ES-I3 (cell line): ENCODE data around the gene ASTN2.
"Not testable (repeated sequence)": the region's sequence is repeated elsewhere in the genome, so short reads cannot be mapped to it uniquely, and the experiment has no call there.

Experiments
- H3K36me3 ChIP-seq: 2 replicates; pipeline ENCODE4 v1.6.1; 2013; ENCODE audit warnings: mild to moderate bottlenecking, low read length, control low read depth, moderate library complexity; ENCODE audit not compliant: insufficient read depth
- H3K4me1 ChIP-seq: 2 replicates; pipeline ENCODE4 v1.6.1; 2013; ENCODE audit warnings: mild to moderate bottlenecking, control low read depth, low read length; ENCODE audit not compliant: insufficient read depth
- H3K9ac ChIP-seq: 2 replicates; pipeline ENCODE4 v1.6.1; 2013; ENCODE audit warnings: low read depth, mild to moderate bottlenecking, low read length, moderate library complexity
- H3K9me3 ChIP-seq: 2 replicates; pipeline ENCODE4 v1.6.1; 2013; ENCODE audit warnings: mild to moderate bottlenecking, low read length, moderate library complexity; ENCODE audit not compliant: control insufficient read depth, insufficient read depth

Gene ASTN2

DNA sequence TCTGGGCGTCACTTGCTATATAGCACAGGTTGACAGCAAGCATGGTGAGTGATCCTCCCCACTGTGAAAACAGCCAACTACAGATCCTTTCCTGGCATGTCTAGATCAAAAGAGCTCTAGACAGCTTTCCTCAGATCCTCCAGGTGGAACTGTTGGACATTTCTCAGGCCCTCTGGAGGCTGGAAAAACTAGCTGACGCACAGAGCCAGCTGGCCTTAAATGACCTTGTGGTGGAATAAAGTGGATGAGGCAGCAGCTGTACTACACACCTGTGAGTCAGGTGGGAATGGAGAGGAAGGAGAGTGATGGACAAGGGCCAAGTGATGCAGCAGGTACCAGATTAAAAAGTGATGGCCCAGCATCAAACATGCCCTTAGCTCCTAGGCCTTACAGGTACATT, 555.1 kb downstream of the ASTN2 start:
- Histone ChIP-seq H3K9ac (no peak overlapping the region), H3K36me3 (no peaks in the 10 kb centered on the region), H3K4me1 (peaks cover 3% of the 10 kb centered on the region), H3K9me3 (no peaks in the 10 kb centered on the region)

DNA sequence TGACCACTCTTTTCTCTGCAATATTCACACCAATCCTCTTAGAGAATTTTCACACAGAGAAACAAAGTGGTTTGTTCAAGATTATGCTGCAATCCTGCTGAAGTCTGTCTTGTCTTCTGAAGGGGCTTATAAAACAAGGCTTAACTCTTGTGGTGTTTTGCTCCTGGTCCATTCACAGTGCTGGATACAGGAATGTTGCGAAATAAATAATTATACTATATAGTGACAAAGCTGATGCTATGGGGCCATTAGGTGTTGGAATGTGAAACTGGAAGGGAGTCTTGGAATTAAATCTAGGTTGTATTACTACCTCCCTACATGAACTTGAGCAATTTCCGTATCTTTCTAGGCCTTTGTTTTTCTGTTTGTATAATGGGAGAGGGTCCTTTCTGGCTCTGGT, 557.5 kb downstream of the ASTN2 start:
- Histone ChIP-seq H3K36me3 (no peaks in the 10 kb centered on the region), H3K9ac (no peak overlapping the region), H3K9me3 (no peaks in the 10 kb centered on the region), H3K4me1 (peaks cover 3% of the 10 kb centered on the region)

DNA sequence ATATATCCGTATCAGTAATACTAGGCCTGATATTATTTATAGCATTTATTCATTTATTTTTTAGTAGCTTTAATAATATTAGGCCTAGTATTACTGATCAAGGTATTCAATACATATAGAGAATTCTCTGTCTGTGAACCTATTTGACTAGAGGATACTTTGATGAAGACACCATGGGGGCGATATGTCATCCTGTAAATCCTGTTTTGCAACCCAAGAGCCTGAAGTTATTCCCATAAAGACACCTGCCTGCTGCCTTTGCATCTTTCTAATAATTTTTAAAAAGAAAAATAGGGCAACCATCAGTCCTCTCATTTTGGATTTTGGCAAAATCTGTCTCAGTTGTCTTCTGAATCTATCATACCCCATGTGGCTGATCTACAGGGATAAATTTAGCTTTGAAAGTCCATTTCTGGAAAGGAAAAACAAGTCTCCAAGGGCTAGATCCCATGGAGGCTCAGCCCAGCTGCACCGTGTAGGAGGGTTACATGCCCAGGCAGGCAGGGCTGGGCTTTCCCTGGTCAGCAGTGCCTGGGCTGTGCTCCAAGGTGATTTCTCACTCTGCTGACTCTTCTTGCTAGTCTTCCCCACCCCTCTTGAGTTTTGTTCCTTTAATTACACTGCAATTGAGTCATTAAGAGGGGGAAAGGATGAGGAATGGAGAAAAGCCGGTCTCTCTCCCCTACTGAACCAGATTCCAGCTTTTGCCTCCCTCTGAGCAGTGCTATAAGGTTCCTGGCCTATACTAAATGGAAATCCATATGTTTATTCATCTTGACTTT, 558.8 kb downstream of the ASTN2 start:
- no peak overlapping the region for H3K9ac ChIP-seq
- peaks cover 3% of the 10 kb centered on the region for H3K4me1 ChIP-seq
- no peaks in the 10 kb centered on the region for H3K36me3 ChIP-seq
- H3K9me3 ChIP-seq, result no peaks in the 10 kb centered on the region

DNA sequence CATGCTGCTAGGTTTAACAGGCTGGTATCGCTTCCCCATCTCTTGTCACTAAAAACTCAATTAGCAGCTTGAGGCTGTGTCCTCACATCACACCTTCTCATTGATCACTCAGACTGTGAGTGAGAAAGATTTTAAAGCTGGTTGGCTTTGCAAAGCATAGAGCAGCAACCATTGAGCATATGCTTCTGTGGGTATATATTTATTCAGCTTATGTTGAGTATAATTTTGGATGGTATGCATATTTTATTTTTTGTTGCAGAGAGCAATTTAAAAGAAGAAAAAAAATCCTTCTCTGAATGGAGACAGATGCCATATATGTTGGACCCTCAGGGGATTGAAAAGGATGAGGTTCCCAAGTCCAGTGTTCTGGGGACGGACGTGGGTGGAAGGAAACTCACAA, 565.1 kb downstream of the ASTN2 start:
- H3K36me3 ChIP-seq, result no peaks in the 10 kb centered on the region
- H3K9me3 ChIP-seq, result no peaks in the 10 kb centered on the region
- H3K4me1 ChIP-seq, result no peaks in the 10 kb centered on the region
- no peak overlapping the region for H3K9ac ChIP-seq

DNA sequence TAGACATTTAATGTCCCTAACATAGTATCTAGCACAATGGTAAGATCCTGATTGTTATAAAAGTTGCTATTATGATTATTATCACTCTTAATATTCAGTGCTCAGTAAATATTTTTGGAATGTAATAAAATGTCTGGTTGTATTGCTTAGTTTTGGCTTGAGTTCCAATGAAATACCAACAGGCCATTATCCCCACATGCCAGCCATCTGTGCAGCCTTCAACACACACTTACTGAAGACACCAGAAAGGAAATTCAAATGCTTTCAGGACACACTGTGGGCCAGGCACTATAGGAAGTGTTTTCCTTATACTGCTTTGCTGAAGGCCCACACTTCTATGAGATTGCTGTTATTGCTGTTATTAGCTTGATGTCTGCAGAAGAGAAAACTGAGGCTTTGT, 570.2 kb downstream of the ASTN2 start:
- Histone ChIP-seq H3K36me3 (no peaks in the 10 kb centered on the region), H3K4me1 (peaks cover 11% of the 10 kb centered on the region; the same call in 1 of the 2 replicates), H3K9me3 (0 out of 2 replicates have a peak, but pooled peaks cover 3% of the 10 kb centered on the region), H3K9ac (no peak overlapping the region)

DNA sequence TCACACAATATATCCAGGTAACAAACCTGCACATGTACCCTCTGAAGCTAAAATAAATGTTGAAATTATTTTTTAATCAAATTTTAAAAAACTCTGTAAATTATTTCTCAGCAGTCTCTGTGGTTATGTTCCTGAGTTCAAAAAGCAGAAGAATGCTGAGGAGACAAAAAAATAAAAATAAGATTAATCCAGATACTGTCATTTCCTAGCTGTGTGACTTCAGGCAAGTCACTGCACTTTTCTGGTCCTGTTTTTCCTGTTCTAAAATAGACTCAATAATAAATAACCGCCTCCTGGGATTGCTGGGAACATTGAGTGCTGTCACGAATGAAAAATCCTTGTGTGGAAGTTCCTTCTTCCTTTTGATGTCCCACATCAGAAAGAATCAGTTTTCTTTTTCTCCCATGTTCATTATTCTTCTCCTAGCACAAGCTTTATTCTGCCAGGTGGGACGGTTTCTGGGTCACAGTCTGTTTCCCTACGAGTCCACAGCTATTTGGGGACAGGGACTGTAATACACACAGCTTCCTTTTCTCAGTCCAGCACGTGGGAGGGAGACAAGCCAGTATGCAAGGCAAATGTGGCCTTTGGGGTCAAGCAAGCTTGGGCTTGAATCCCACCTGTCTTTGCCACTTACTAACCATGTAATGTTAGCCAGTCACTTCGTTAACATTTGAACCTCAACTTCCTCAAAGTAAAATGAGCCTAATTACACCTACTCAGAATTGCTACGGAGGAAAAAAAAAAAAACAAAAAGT, 570.8 kb downstream of the ASTN2 start:
- peaks cover 11% of the 10 kb centered on the region; the same call in 1 of the 2 replicates for H3K4me1 ChIP-seq

DNA sequence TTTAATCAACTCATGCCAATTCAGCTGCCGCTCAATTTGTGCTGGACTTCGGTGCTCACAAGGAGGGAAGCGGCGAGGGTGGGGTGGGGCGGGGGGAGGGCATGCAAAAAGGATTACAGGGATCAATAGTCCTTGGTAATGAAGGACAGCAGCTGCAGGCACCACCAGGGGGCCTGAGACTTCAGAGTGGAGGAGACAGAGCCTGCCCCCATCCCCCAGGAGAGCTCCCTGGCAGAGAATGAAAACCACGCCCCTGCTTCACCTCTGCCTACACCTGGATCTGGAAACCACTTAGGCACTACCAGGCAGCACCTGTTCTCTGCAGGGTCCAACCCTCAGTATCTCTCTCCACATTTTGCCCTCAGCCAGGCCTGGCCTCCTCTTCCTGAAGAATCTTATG, 572.2 kb downstream of the ASTN2 start:
- Histone ChIP-seq H3K9me3 (0 out of 2 replicates have a peak, but pooled peaks cover 3% of the 10 kb centered on the region), H3K4me1 (peaks cover 23% of the 10 kb centered on the region), H3K36me3 (no peaks in the 10 kb centered on the region), H3K9ac (no peak overlapping the region)

More for the DNA sequence above, 570.8 kb downstream of the ASTN2 start:
- H3K36me3 ChIP-seq, result no peaks in the 10 kb centered on the region
- 0 out of 2 replicates have a peak, but pooled peaks cover 3% of the 10 kb centered on the region for H3K9me3 ChIP-seq
- no peak overlapping the region for H3K9ac ChIP-seq

DNA sequence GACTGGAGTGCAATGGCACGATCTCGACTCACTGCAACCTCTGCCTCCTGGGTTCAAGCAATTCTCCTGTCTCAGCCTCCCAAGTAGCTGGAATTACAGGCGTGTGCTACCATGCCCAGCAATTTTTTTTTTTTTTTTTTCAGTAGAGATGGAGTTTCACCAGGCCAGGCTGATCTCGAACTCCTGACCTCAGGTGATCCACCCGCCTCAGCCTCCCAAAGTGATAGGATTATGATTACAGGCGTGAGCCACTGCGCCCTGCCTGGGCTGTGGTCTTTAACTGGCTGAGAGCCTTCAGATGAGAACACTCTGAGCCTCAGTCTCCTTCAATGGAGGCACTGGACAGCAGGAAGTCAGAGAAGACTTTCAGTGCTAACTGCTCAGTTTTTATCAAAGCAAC, 576.4 kb downstream of the ASTN2 start:
- H3K36me3 ChIP-seq, H3K9ac ChIP-seq, H3K9me3 ChIP-seq: not testable (repeated sequence)
- peaks cover 40% of the 10 kb centered on the region for H3K4me1 ChIP-seq

DNA sequence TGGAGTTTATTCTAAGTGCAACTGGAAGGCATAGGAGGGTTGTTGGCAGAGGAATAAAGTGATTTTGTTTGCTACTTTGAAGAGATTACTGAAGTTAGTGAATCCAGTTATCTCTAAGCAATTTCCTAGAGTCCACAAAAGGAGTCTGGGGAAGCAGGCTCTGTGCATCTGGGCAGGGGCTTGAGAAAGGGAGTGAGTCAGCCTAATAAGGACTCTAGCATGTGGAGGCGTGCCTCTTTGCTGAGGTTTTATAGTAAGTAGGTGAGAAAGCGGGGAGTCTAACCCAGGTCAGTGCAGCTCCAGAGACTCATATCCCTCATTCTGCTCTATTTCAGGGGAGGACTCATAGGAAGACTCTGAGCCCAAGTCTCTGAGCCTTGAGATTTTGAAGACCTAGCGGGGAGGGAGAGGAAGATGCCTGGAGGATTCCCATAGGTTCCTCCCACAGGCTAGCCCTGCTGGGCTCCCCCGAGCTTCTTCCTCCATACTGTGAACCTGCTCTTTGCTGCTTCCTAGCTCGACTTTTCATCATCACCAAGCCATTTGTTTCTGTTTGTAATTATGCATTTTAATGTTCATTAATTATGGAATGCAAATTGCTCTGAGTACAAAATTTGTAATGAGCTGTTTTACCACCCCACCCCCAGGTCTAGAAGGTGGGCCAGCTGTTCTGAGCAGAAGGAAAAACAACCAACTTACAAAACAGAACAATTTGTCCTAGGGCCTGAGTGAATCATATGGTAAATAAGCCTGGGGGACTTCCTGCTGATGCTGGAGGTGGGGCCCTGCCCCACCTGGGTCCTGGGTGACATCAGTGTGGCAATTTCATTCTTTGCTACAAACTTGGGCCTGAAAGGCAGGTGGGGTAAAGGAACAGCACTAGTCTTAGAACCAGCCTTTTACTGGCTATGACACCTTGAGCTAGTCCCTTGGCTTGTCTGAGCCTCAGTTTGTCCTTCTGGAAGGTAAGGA, 577.6 kb downstream of the ASTN2 start:
- Histone ChIP-seq H3K36me3 (no peaks in the 10 kb centered on the region), H3K4me1 (peaks cover 35% of the 10 kb centered on the region), H3K9me3 (0 out of 2 replicates have a peak, but pooled peaks cover 3% of the 10 kb centered on the region), H3K9ac (no peak overlapping the region)

DNA sequence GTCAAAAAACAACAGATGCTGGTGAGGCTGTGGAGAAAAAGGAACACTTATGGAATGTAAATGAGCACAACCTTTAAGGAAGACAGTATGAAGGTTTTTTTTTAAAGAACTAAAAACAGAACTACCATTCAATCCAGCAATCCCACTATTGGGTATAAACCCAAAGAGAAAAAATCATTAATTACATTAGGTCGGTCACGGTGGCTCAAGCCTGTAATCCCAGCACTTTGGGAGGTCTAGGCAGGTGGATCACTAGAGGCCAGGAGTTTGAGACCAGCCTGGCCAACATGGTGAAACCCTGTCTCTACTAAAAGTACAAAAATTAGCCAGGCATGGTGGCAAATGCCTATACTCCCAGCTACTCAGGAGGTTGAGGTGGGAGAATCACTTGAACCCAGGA, 584.5 kb downstream of the ASTN2 start:
- not testable (repeated sequence) for H3K36me3 ChIP-seq, H3K9me3 ChIP-seq, H3K4me1 ChIP-seq, H3K9ac ChIP-seq

DNA sequence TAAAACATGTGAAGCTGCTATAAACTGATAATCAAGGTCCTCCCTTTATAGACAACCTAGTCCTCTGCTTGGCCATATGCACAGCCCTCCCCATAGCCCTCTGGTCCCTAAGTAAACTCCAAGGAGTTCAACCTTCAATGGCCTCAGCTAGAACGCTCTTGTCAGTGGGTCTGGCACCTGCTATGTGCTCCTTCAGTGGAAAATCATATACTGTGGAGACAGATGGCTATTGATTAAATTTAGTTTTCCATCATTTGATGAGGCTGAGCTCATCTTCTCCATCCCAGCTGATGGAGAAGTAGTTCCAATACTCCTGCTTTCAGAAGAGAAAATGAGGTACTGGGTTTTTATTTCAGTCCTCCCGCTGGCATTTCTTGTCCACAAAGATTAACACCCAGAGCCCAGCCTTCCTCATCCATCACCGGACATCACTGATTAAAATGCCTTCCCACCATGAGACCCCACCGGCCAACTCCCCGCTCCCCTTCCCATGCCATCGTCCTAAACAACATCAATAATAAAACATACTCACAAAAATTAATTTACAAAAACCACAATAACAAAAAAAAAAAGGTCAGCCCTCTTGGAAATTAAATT, 593.1 kb downstream of the ASTN2 start:
- no peaks in the 10 kb centered on the region for H3K9me3 ChIP-seq
- peaks cover 18% of the 10 kb centered on the region for H3K4me1 ChIP-seq
- no peak overlapping the region for H3K9ac ChIP-seq
- no peaks in the 10 kb centered on the region for H3K36me3 ChIP-seq

DNA sequence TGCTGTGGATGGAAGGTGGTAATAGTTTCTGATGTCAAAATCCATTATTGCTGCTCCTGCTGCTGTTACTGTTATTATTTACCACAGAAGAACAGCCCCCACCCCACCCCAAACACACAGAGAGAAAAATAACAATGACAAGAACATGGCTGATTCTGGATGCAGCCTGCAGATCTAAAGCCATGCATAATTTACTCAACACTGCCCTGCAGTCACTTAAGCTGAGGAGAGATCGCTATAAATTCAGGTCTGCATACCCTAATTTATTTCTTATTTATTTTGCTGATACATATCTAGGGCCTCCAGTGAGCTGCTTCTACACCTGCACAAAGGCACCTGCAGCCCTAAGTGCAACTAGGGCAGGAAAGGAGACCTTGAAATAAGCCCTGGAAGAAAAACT, 595.7 kb downstream of the ASTN2 start:
- Histone ChIP-seq H3K4me1 (peaks cover 18% of the 10 kb centered on the region), H3K9me3 (no peaks in the 10 kb centered on the region), H3K9ac (no peak overlapping the region), H3K36me3 (no peaks in the 10 kb centered on the region)

DNA sequence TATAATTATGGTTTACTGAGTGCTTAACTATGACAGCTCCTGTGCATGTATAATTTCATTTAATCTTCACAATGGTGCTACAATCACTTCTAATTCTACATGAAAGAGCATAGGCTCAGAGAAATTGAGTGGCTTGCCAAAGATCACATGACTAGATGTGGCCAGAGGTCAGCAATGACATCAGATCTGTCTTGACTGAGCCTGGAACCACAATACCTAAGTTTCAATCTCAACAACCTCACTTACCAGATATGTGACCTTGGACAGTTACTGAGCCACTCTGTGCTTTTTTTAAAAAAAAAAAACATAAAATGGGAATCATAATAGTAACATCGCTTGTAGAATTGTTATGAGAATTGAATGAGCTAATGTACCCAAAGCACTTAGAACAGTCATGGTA, 597.1 kb downstream of the ASTN2 start:
- no peak overlapping the region for H3K9ac ChIP-seq
- H3K9me3 ChIP-seq, result no peaks in the 10 kb centered on the region
- H3K36me3 ChIP-seq, result no peaks in the 10 kb centered on the region
- peaks cover 18% of the 10 kb centered on the region for H3K4me1 ChIP-seq

DNA sequence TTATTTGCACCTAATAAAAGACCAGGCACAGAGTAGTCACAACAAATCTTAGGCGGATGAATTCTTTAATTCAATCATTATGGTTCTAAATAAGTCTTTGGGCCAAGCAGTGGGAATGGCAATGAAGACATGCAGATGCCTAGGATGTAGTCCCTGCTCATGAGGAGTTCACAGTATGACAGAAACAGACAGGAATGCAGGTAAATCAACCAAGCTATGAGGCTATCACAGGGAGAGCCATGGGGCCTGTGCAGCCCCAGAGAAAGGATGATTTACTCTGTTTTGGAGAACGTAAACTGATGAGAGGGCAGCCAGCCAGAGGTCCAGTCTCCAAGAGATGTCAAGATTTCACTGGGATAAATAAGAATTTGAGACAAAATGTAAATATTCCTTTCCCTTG, 598.4 kb downstream of the ASTN2 start:
- Histone ChIP-seq H3K9ac (no peak overlapping the region), H3K4me1 (peaks cover 18% of the 10 kb centered on the region), H3K9me3 (no peaks in the 10 kb centered on the region), H3K36me3 (no peaks in the 10 kb centered on the region)
